Peyer's patch (tissue), 4 donors: Measurements from ENCODE around the gene NUTM2D.
"Not testable (repeated sequence)": the region's sequence is repeated elsewhere in the genome, so short reads cannot be mapped to it uniquely, and the experiment has no call there.

Source experiments
- CTCF ChIP-seq, 6 experiments: fragments of 450-650 bp in 4 of 6; fragments of 200-600 bp in 2 of 6; sonication (generic) in 1 of 6; IDR thresholded peaks; one replicate each; pipeline ENCODE4 v1.5.1; 2017 to 2019; ENCODE audit warnings: antibody characterized with exemption in 6 of 6, mild to moderate bottlenecking in 3 of 6, moderate library complexity in 1 of 6
- POLR2A ChIP-seq, 2 donors: fragments of 450-650 bp; IDR thresholded peaks; one replicate each; pipeline ENCODE4 v1.5.1; 2017; ENCODE audit warnings: antibody characterized with exemption in 2 of 2, mild to moderate bottlenecking in 2 of 2, moderate library complexity in 2 of 2

GRCh38 chr10:87314360-87314973, 43.1 kb upstream of the NUTM2D start:
- TF ChIP-seq CTCF, POLR2A (IDR thresholded peaks at IDR 0.05): not testable (repeated sequence)
